ENCODE measurements around the gene IL27RA.

Gene IL27RA

GRCh38 chr19:14002571-14003250 is 28.9 kb upstream of the IL27RA start:
- no peaks in the 10 kb centered on the region for H3K27me3 ChIP-seq (ENCODE audit: insufficient read depth, low read depth)
- peaks cover 19% of the 10 kb centered on the region for H3K4me1 ChIP-seq (ENCODE audit: low read depth, poor library complexity, severe bottlenecking)
- H3K9ac ChIP-seq: no peak overlapping the region
- H3K36me3 ChIP-seq (ENCODE audit: insufficient read depth): no peaks in the 10 kb centered on the region
- no peaks in the 10 kb centered on the region for H3K79me2 ChIP-seq (ENCODE audit: insufficient read depth, low read depth)
- no peak overlapping the region for H3K4me2 ChIP-seq
- no peak for TF ChIP-seq CTCF (conservative IDR thresholded peaks at IDR 0.05; ENCODE audit: low read depth, low read length)
- H3K4me3 ChIP-seq (IDR thresholded peaks at IDR 0.05; ENCODE audit: insufficient read depth, low read depth, low read length): no peak overlapping the region
- no peak overlapping the region for H2AFZ ChIP-seq (ENCODE audit: low read depth)
- H4K20me1 ChIP-seq (ENCODE audit: insufficient read depth): no peaks in the 10 kb centered on the region
- H3K27ac ChIP-seq: no peak overlapping the region

GRCh38 chr19:14003251-14004055 is 28.1 kb upstream of the IL27RA start:
- TF ChIP-seq CTCF (conservative IDR thresholded peaks at IDR 0.05; ENCODE audit: low read depth, low read length): no peak
- H3K36me3 ChIP-seq (ENCODE audit: insufficient read depth): no peaks in the 10 kb centered on the region
- H4K20me1 ChIP-seq (ENCODE audit: insufficient read depth): no peaks in the 10 kb centered on the region
- H3K79me2 ChIP-seq (ENCODE audit: insufficient read depth, low read depth): no peaks in the 10 kb centered on the region
- no peak overlapping the region for H2AFZ ChIP-seq (ENCODE audit: low read depth)
- H3K27ac ChIP-seq: no peak overlapping the region
- H3K4me1 ChIP-seq (ENCODE audit: low read depth, poor library complexity, severe bottlenecking): peaks cover 19% of the 10 kb centered on the region
- H3K9ac ChIP-seq: no peak overlapping the region
- no peak overlapping the region for H3K4me2 ChIP-seq
- no peak overlapping the region for H3K4me3 ChIP-seq (IDR thresholded peaks at IDR 0.05; ENCODE audit: insufficient read depth, low read depth, low read length)
- H3K27me3 ChIP-seq (ENCODE audit: insufficient read depth, low read depth): no peaks in the 10 kb centered on the region

GRCh38 chr19:14004619-14005348 is 26.8 kb upstream of the IL27RA start:
- peak overlapping the region; percentile 97; the same call in 1 of the 2 replicates for H3K27ac ChIP-seq
- no peaks in the 10 kb centered on the region for H3K79me2 ChIP-seq (ENCODE audit: insufficient read depth, low read depth)
- H3K4me2 ChIP-seq: 0 out of 2 replicates have a peak overlapping the region, but pooled peaks have one; percentile 7
- TF ChIP-seq CTCF (conservative IDR thresholded peaks at IDR 0.05; ENCODE audit: low read depth, low read length): no peak
- H3K4me3 ChIP-seq (IDR thresholded peaks at IDR 0.05; ENCODE audit: insufficient read depth, low read depth, low read length): no peak overlapping the region
- no peaks in the 10 kb centered on the region for H4K20me1 ChIP-seq (ENCODE audit: insufficient read depth)
- H3K27me3 ChIP-seq (ENCODE audit: insufficient read depth, low read depth): no peaks in the 10 kb centered on the region
- H2AFZ ChIP-seq (ENCODE audit: low read depth): no peak overlapping the region
- H3K36me3 ChIP-seq (ENCODE audit: insufficient read depth): no peaks in the 10 kb centered on the region
- H3K9ac ChIP-seq: no peak overlapping the region
- peaks cover 19% of the 10 kb centered on the region for H3K4me1 ChIP-seq (ENCODE audit: low read depth, poor library complexity, severe bottlenecking)

GRCh38 chr19:14005349-14006084 is 26.0 kb upstream of the IL27RA start:
- no peaks in the 10 kb centered on the region for H4K20me1 ChIP-seq (ENCODE audit: insufficient read depth)
- no peak for TF ChIP-seq CTCF (conservative IDR thresholded peaks at IDR 0.05; ENCODE audit: low read depth, low read length)
- peak overlapping the region; percentile 97 for H3K27ac ChIP-seq
- H3K36me3 ChIP-seq (ENCODE audit: insufficient read depth): no peaks in the 10 kb centered on the region
- no peak overlapping the region for H3K4me3 ChIP-seq (IDR thresholded peaks at IDR 0.05; ENCODE audit: insufficient read depth, low read depth, low read length)
- H2AFZ ChIP-seq (ENCODE audit: low read depth): no peak overlapping the region
- H3K4me2 ChIP-seq: 0 out of 2 replicates have a peak overlapping the region, but pooled peaks have one; percentile 57
- H3K27me3 ChIP-seq (ENCODE audit: insufficient read depth, low read depth): no peaks in the 10 kb centered on the region
- H3K4me1 ChIP-seq (ENCODE audit: low read depth, poor library complexity, severe bottlenecking): peaks cover 19% of the 10 kb centered on the region
- no peaks in the 10 kb centered on the region for H3K79me2 ChIP-seq (ENCODE audit: insufficient read depth, low read depth)
- H3K9ac ChIP-seq: peak overlapping the region; percentile 99

Data from KMS-11 (cell line).